C4-2B (cell line): ENCODE measurements around the gene REC8.

ENCODE experiments used
- ZFX ChIP-seq: fragments of 450-650 bp; IDR thresholded peaks from 2 replicates; pipeline ENCODE4 v1.6.1; 2017
- TF ChIP-seq, protein P1 (sequence below): fragments of 450-650 bp; conservative IDR thresholded peaks from 2 replicates; pipeline ENCODE4 v1.5.1; 2017; ENCODE audit warnings: mild to moderate bottlenecking

DNA sequence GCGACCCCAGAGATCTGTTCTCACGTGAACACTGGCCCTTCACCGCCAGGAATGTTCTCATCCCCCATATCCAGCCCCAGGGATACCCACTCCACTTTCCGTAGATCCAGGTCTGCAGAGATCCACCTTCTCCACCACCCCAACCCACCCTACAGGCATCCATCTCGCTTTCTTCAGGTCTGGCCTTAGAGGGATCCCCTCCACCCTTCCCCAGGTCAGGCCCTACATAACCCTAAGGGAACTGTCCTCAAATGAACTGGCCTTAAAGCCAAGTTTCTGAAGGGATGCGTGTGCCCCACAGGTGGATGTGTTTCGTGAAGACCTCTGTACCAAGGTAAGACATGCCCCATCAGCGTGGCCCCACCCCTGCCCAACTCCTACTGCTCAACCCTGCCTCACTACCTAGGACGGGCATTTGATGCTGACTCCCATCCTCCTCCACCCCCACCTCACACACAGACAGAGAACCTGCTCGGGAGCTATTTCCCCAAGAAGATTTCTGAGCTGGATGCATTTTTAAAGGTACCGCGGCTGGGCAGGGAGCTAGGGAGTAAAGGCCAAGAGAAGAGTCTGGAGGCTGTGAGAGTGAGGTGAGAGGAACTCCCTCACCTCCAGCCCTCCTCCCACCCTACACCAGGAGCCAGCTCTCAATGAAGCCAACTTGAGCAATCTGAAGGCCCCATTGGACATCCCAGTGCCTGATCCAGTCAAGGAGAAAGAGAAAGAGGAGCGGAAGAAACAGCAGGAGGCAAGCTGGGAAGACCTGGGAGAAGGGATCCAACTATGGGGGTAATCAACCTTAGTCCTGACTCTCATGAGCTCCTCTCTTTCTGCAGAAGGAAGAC, 35.0 kb upstream of the REC8 start:
- TF ChIP-seq, protein P1, sequence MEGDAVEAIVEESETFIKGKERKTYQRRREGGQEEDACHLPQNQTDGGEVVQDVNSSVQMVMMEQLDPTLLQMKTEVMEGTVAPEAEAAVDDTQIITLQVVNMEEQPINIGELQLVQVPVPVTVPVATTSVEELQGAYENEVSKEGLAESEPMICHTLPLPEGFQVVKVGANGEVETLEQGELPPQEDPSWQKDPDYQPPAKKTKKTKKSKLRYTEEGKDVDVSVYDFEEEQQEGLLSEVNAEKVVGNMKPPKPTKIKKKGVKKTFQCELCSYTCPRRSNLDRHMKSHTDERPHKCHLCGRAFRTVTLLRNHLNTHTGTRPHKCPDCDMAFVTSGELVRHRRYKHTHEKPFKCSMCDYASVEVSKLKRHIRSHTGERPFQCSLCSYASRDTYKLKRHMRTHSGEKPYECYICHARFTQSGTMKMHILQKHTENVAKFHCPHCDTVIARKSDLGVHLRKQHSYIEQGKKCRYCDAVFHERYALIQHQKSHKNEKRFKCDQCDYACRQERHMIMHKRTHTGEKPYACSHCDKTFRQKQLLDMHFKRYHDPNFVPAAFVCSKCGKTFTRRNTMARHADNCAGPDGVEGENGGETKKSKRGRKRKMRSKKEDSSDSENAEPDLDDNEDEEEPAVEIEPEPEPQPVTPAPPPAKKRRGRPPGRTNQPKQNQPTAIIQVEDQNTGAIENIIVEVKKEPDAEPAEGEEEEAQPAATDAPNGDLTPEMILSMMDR: no peak
- TF ChIP-seq ZFX: no peak
